ENCODE results near the gene BPIFA2. TPM values are rescaled to one million over a fixed set of nuclear protein-coding genes. Genes with fewer than 3 reads are reported as not detected.
"Not testable (repeated sequence)": the region's sequence is repeated elsewhere in the genome, so short reads cannot be mapped to it uniquely, and the experiment has no call there.

BPIFA2 gene
- total RNA-seq, 1 experiment from 2014 or later = not detected

GRCh38 chr20:33169176-33169794, 1.3 kb downstream of the BPIFA2 start:
- Histone ChIP-seq H3K4me3 (ENCODE audit: insufficient read depth, low read depth, low read length) (no peak overlapping the region), H3K36me3 (replicated peaks; ENCODE audit: control insufficient read depth, insufficient read depth, low read length) (no peaks in the 10 kb centered on the region), H3K27me3 (ENCODE audit: control insufficient read depth, insufficient read depth, low read length) (no peaks in the 10 kb centered on the region)
- peak; percentile 63 for DNase-seq

- Histone ChIP-seq H3K36me3 (replicated peaks; ENCODE audit: control insufficient read depth, insufficient read depth, low read length) (no peaks in the 10 kb centered on the region), H3K4me3 (ENCODE audit: insufficient read depth, low read depth, low read length) (no peak overlapping the region), H3K27me3 (ENCODE audit: control insufficient read depth, insufficient read depth, low read length) (no peaks in the 10 kb centered on the region)
- DNase-seq = no peak
Measured at GRCh38 chr20:33172781-33173180, 4.8 kb downstream of the BPIFA2 start.

GRCh38 chr20:33175123-33175522, 7.2 kb downstream of the BPIFA2 start:
- H3K36me3 ChIP-seq (replicated peaks; ENCODE audit: control insufficient read depth, insufficient read depth, low read length) = no peaks in the 10 kb centered on the region
- H3K27me3 ChIP-seq (ENCODE audit: control insufficient read depth, insufficient read depth, low read length) = no peaks in the 10 kb centered on the region
- H3K4me3 ChIP-seq (ENCODE audit: insufficient read depth, low read depth, low read length) = no peak overlapping the region
- DNase-seq = no peak

- Histone ChIP-seq H3K4me3 (ENCODE audit: insufficient read depth, low read depth, low read length) (no peak overlapping the region), H3K27me3 (ENCODE audit: control insufficient read depth, insufficient read depth, low read length) (no peaks in the 10 kb centered on the region), H3K36me3 (replicated peaks; ENCODE audit: control insufficient read depth, insufficient read depth, low read length) (no peaks in the 10 kb centered on the region)
- no peak for DNase-seq
Measured at GRCh38 chr20:33176101-33176500, 8.1 kb downstream of the BPIFA2 start.

GRCh38 chr20:33177866-33178265, 9.9 kb downstream of the BPIFA2 start:
- Histone ChIP-seq H3K4me3 (ENCODE audit: insufficient read depth, low read depth, low read length) (no peak overlapping the region), H3K27me3 (ENCODE audit: control insufficient read depth, insufficient read depth, low read length) (no peaks in the 10 kb centered on the region), H3K36me3 (replicated peaks; ENCODE audit: control insufficient read depth, insufficient read depth, low read length) (no peaks in the 10 kb centered on the region)
- no peak for DNase-seq

- H3K36me3 ChIP-seq (replicated peaks; ENCODE audit: control insufficient read depth, insufficient read depth, low read length) = no peaks in the 10 kb centered on the region
- peak; percentile 46 for DNase-seq
- H3K4me3 ChIP-seq (ENCODE audit: insufficient read depth, low read depth, low read length) = no peak overlapping the region
- H3K27me3 ChIP-seq (ENCODE audit: control insufficient read depth, insufficient read depth, low read length) = no peaks in the 10 kb centered on the region
Measured at GRCh38 chr20:33178726-33179125, 10.8 kb downstream of the BPIFA2 start.

GRCh38 chr20:33180169-33180568, 12.2 kb downstream of the BPIFA2 start:
- no peak for DNase-seq
- no peaks in the 10 kb centered on the region for H3K36me3 ChIP-seq (replicated peaks; ENCODE audit: control insufficient read depth, insufficient read depth, low read length)
- no peaks in the 10 kb centered on the region for H3K27me3 ChIP-seq (ENCODE audit: control insufficient read depth, insufficient read depth, low read length)
- no peak overlapping the region for H3K4me3 ChIP-seq (ENCODE audit: insufficient read depth, low read depth, low read length)

- DNase-seq = peak; percentile 73
- Histone ChIP-seq H3K27me3 (ENCODE audit: control insufficient read depth, insufficient read depth, low read length) (no peaks in the 10 kb centered on the region), H3K4me3 (ENCODE audit: insufficient read depth, low read depth, low read length) (no peak overlapping the region), H3K36me3 (replicated peaks; ENCODE audit: control insufficient read depth, insufficient read depth, low read length) (no peaks in the 10 kb centered on the region)
Measured at GRCh38 chr20:33181482-33182093, 13.6 kb downstream of the BPIFA2 start.

GRCh38 chr20:33183312-33183711, 15.4 kb downstream of the BPIFA2 start:
- Histone ChIP-seq H3K4me3 (ENCODE audit: insufficient read depth, low read depth, low read length) (no peak overlapping the region), H3K27me3 (ENCODE audit: control insufficient read depth, insufficient read depth, low read length) (no peaks in the 10 kb centered on the region), H3K36me3 (replicated peaks; ENCODE audit: control insufficient read depth, insufficient read depth, low read length) (no peaks in the 10 kb centered on the region)
- peak; percentile 42 for DNase-seq

- H3K27me3 ChIP-seq (ENCODE audit: control insufficient read depth, insufficient read depth, low read length) = not testable (repeated sequence)
Measured at GRCh38 chr20:33185031-33185590, 17.2 kb downstream of the BPIFA2 start.

GRCh38 chr20:33187491-33187890, 19.5 kb downstream of the BPIFA2 start:
- H3K36me3 ChIP-seq (replicated peaks; ENCODE audit: control insufficient read depth, insufficient read depth, low read length) = no peaks in the 10 kb centered on the region
- H3K27me3 ChIP-seq (ENCODE audit: control insufficient read depth, insufficient read depth, low read length) = no peaks in the 10 kb centered on the region
- no peak for DNase-seq
- no peak overlapping the region for H3K4me3 ChIP-seq (ENCODE audit: insufficient read depth, low read depth, low read length)

More at GRCh38 chr20:33185031-33185590, 17.2 kb downstream of the BPIFA2 start:
- not testable (repeated sequence) for DNase-seq; H3K36me3 ChIP-seq (replicated peaks; ENCODE audit: control insufficient read depth, insufficient read depth, low read length); H3K4me3 ChIP-seq (ENCODE audit: insufficient read depth, low read depth, low read length)

- H3K36me3 ChIP-seq (replicated peaks; ENCODE audit: control insufficient read depth, insufficient read depth, low read length) = no peaks in the 10 kb centered on the region
Measured at GRCh38 chr20:33188421-33188820, 20.5 kb downstream of the BPIFA2 start.

GRCh38 chr20:33191484-33191883, 23.5 kb downstream of the BPIFA2 start:
- H3K36me3 ChIP-seq (replicated peaks; ENCODE audit: control insufficient read depth, insufficient read depth, low read length) = no peaks in the 10 kb centered on the region
- H3K27me3 ChIP-seq (ENCODE audit: control insufficient read depth, insufficient read depth, low read length) = no peaks in the 10 kb centered on the region
- no peak for DNase-seq
- H3K4me3 ChIP-seq (ENCODE audit: insufficient read depth, low read depth, low read length) = no peak overlapping the region

More at GRCh38 chr20:33188421-33188820, 20.5 kb downstream of the BPIFA2 start:
- no peaks in the 10 kb centered on the region for H3K27me3 ChIP-seq (ENCODE audit: control insufficient read depth, insufficient read depth, low read length)
- DNase-seq = no peak
- H3K4me3 ChIP-seq (ENCODE audit: insufficient read depth, low read depth, low read length) = no peak overlapping the region

GRCh38 chr20:33191955-33192354, 24.0 kb downstream of the BPIFA2 start:
- no peak for DNase-seq
- H3K27me3 ChIP-seq (ENCODE audit: control insufficient read depth, insufficient read depth, low read length) = no peaks in the 10 kb centered on the region
- no peak overlapping the region for H3K4me3 ChIP-seq (ENCODE audit: insufficient read depth, low read depth, low read length)
- H3K36me3 ChIP-seq (replicated peaks; ENCODE audit: control insufficient read depth, insufficient read depth, low read length) = no peaks in the 10 kb centered on the region

GRCh38 chr20:33192912-33193501, 25.0 kb downstream of the BPIFA2 start:
- Histone ChIP-seq H3K4me3 (ENCODE audit: insufficient read depth, low read depth, low read length) (no peak overlapping the region), H3K36me3 (replicated peaks; ENCODE audit: control insufficient read depth, insufficient read depth, low read length) (no peaks in the 10 kb centered on the region), H3K27me3 (ENCODE audit: control insufficient read depth, insufficient read depth, low read length) (no peaks in the 10 kb centered on the region)
- DNase-seq = no peak

Measured in H7 (cell line).